C4-2B (cell line): Measurements from ENCODE around the gene IFNLR1.

Experiments
- ZFX ChIP-seq: fragments of 450-650 bp; IDR thresholded peaks from 2 replicates; pipeline ENCODE4 v1.6.1; 2017
- TF ChIP-seq, protein P1 (sequence below): fragments of 450-650 bp; conservative IDR thresholded peaks from 2 replicates; pipeline ENCODE4 v1.5.1; 2017; ENCODE audit warnings: mild to moderate bottlenecking

- TF ChIP-seq, protein P1, sequence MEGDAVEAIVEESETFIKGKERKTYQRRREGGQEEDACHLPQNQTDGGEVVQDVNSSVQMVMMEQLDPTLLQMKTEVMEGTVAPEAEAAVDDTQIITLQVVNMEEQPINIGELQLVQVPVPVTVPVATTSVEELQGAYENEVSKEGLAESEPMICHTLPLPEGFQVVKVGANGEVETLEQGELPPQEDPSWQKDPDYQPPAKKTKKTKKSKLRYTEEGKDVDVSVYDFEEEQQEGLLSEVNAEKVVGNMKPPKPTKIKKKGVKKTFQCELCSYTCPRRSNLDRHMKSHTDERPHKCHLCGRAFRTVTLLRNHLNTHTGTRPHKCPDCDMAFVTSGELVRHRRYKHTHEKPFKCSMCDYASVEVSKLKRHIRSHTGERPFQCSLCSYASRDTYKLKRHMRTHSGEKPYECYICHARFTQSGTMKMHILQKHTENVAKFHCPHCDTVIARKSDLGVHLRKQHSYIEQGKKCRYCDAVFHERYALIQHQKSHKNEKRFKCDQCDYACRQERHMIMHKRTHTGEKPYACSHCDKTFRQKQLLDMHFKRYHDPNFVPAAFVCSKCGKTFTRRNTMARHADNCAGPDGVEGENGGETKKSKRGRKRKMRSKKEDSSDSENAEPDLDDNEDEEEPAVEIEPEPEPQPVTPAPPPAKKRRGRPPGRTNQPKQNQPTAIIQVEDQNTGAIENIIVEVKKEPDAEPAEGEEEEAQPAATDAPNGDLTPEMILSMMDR, result no peak
- TF ChIP-seq ZFX, result no peak
Measured at GRCh38 chr1:24204116-24204515, 17.0 kb upstream of the IFNLR1 start.
